Activated CD4-positive, alpha-beta T cell treated with anti-CD3 and anti-CD28 coated beads, Interleukin-2, amount 50 U/mL, for 48 hours (primary cell): ENCODE data around the gene GALNT13.

Experiments
- DNase-seq, 2 experiments: peaks; one replicate each; pipeline ENCODE4 v3.0.0-alpha.2; 2020

Gene GALNT13

DNA sequence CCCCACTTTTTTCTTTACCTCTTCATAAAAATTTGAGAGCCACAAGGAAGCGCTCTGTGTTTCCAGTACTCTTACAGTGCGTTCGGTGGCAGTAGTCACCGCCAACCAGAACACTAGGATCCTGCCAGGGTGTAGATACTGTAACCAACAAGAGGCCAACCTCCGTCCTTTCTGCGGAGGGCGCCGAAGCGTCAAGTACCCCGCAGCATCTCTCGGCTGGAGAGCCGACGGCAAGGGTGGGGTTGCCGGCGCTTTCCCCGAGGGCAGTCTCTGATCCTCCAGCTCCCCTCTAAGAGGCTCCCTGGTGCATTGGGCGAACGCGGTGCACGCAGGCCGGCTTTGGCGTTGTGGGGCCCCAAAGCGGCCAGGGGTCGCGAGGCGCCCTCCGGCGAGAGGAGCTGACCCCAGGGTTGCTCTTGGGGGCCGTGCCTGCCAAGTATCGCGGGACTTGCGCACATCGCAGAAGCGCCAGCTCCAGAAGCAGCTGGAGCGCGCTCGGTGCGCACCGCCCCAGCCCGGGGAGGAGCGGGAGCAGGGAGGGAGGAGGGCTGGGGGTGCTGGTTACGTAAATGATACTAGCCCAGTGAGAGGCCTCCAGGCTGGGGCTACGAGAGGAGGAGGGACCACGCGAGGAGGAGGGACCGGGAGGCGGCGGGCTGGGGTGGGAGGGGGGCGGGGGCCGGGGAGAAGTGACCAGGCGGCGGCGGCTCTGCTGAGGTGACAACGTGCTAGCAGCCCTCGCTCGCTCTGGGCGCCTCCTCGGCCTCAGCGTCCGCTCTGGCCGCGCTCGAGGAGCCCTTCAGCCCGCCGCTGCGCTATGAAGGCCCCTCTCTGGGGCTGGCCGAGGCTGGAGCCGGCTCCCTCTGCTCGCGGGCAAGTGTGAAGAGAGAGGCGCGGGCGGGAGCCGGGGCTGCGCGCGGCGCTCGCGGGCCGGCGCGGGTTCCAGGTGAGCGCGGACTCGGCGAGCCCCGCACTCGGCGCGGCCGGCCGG, at the start of gene GALNT13:
TSS of gene GALNT13 (plus strand) at position 692 of the 991 bp plus-strand sequence.
- no peak for DNase-seq

DNA sequence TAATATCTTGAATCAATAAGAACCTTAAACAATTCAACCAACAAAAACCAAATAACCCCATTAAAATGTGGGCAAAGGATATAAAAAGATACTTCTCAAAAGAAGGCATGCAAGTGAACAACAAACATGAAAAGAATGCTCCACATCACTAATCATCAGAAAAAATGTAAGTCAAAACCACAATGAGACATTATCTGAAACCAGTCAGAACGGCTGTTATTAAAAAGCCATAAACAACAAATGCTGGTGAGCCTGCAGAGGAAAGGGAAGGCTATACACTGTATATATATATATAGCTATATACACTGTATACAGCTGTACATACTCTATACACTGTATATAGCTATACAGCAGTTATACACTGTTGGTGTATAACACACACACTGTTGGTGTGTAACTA, 47.8 kb upstream of the GALNT13 start:
- no peak for DNase-seq

DNA sequence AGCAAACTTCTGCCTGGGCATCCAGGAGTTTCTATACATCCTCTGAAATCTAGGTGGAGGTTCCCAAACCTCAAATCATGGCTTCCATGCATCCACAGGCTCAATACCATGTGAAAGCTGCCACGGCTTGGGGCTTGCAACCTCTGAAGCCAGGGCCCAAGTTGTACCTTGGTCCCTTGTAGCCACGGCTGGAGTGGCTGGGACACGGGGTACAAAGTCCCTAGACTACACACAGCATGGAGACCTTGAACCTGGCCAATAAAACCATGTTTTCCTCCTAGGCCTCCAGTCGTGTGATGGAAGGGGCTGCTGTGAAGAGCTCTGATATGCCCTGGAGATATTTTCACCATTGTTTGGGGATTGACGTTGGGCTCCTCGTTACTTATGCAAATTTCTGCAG, 43.4 kb upstream of the GALNT13 start:
- no peak for DNase-seq

DNA sequence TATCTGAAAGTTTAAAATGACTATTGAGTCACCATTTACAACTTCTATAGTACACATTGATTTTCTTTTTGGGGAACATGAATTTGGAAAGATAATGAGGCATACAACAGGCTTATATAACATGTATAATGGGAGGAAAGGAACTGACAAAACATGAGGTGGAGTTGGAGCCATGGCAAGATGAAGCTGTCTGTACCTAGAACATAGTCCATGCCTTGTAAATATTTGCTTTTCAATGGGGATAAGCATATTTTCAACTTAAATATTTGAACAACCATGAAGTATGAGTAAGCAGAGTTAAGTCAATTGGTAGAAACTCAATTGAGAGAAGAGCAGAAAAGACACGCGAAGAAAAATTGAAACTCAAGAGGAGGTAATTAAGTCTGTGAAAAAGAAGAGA, 37.1 kb upstream of the GALNT13 start:
- no peak for DNase-seq

DNA sequence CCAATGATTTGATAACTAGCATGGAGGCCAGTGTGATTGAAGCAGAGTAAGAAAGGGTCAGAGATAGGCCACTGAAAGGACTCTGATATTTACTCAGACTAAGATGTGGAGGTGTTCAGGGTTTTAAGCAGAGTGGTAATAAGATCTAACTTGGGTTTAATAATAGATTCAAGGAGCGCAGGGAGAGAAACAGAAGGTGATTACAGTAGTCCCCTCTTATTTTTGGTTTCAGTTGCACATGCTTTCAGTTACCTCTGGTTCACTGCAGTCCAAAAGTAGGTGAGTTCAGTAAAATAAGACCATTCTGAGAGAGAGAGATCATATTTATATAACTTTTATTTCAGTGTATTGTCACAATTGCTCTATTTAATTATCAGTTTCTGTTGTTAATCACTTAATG, 13.5 kb upstream of the GALNT13 start:
- DNase-seq: no peak

DNA sequence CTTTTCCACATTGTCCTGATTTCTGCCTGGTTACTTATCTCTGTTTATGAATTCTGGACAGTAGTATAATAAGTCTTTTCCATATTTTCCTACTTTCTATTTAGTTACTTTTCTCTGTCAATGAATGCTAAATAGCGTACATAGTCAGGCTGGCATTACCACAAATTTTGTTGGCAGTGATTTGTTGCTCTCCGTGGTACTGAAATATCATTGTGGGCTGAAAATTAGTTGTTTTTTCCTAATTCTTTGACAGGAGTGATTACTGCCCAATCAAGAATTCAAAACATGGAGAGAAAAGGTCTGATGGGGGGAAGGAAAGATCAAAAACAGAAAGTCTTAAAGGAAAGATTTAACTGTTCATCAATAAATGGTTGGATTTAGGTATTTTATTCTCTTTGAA, 7.7 kb upstream of the GALNT13 start:
- no peak for DNase-seq

DNA sequence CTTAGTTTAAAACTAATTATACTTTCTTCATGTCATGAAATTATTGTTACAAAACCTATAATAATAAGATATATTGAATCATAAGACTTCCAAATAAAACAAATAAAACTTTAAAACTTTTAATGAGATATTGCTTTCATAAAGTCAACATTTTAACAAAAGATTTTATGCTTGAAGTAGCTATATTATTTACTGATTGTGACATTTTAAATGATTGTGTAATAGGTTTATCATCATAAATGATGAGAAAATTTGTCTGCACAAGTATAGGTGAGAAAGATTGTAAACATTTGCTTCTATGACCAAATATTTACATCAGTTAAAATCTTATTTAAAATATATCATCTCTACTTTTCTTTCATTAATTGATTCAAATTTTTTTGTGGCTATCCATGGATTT, 5.1 kb upstream of the GALNT13 start:
- no peak for DNase-seq

DNA sequence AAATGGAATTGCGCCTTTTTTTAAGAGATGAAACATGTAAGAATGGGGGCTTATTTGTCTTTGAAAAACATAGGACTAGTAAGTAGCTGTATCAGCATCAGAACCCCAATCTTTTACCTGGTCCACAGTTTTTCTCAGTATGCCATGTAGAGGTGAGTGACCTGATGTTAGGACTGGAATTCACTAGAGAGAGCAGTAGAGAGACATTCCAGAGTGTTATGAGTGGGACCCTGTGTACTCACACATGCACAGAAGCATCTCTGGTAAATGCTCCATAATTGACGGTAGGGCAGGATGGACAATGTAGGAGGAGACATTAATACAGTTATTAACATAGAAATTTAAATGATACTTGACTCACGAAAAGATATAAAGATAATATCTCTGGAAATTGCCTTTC, 1.4 kb upstream of the GALNT13 start:
- no peak for DNase-seq

DNA sequence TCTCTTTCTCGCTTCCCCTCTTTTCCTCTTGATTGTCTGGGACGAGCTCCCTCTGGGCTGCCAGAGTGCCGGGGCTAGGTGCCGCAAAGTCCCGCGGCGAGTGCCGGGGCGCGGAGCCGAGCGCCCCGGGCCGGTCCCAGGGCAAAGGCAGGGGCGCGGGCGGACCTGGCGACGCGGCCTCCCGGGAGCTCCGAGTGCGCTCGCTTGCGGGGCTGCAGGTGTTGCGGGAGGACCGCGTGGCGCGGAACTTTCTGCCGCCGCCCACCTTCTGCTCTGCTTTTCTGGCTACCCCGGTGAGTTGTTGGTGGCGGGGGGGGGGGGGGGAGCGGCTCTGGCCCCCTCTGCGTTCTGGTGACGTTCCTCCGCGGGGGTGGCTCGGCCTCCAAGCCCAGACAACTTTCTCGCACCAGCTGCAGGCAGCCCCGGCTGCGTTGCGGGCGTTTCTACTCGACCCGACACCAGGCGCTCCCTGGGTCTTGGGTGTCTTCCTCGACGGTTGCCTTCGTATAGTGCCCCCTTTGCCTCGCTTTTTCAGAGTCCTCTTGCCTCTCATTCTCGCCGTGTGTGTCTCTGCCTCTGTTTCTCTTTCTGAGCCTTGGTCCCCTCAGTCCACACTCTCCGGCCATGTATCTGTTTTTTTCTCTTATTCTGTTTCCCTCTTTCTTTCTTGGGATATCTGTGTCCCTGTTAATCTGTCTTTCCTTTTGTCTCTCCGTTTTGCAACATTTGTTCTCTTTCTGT, 759 bp downstream of the GALNT13 start:
- DNase-seq: no peak

DNA sequence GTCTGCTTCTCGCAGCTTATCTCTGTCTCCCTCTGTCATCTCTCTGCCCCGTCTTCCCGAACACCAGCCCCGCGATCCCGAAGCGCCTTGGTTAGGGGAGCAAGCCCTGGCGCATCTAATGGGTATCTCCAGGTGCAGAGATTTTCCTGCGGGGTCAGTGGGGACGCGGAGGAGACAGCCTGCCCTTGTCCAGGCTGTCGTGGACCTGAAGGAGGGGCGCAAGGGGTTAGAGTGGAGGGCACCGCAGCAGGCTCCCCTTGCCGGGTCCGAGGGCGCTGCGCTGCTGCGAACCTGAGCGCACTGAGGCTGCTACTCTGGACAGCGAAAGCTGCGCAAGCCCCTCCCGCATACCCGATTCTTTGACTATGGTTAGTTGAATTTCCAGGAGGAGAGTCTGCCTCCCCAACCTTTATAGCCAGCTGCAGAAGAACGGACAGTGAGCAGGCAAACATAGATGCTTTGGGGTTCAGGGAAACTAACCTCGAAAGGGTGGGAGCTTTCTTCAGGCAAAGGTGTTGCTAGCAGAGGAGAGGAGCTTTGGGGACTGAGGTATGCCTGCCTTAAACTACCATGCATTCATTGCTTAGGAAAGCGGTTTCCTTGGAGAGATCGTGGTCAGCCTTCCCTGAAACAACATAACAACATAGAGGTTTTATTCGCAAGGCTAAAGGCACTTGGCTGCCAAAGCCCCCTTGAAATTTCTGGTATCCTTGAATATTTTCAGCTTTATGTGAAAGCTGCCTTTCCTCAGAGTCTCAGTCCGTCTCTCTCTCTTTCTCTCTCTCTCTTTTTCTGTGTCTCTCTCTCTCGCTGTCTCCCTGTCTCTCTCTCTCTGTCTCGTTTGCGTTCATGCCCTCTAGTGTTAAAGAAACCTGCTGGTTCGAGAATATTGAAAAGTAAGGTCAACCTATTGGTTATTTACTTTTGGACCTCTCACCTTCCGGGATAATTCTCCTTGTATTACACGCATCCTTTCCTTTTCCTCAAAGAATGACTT, 1.6 kb downstream of the GALNT13 start:
- DNase-seq: no peak

DNA sequence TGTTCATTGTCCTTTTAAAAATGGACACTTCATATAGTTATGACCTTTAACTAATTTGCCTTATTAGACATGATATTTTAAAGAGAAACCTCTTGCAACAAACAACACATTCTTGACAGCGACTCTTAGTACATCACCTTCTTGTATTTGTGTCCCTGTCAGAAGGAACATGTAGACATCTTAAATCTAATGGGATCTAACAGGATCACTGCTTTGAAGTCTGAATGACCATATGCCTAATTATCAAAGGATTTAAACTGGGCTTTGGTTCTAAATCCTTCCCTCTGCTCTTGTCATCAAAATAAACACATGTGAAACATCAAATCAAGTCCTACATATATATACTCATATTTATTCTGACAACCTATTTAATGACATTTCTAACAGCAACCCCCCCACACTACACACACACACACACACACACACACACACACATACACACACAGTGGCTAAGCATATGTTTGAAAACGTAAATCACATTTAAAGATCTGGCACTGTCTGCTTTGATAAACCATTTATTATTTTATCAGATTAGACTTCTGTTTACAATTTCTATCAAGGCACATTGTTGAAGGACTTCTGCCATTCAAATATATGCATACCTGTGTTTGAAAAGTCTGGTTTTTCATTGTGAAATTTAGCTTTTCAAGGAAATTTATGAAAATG, 4.2 kb downstream of the GALNT13 start:
- no peak for DNase-seq

DNA sequence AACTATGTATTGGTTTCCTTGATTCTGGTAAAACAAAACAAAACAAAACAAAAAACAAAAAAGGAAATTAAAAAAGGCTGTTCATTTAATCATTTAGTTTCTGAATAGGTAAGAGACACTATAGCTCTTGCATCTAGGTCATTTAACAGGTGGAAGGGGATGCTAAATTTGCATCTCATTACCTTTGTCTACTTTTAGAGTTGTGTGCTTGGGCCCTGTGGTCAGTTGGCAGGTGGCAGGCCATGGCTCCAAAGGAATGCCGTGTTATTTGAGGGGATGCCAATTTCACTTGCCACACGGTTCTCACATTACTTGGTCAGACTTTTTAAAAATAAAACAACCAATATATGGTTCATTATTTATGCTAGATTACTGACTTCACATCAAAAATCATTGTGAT, 9.2 kb downstream of the GALNT13 start:
- DNase-seq: no peak

DNA sequence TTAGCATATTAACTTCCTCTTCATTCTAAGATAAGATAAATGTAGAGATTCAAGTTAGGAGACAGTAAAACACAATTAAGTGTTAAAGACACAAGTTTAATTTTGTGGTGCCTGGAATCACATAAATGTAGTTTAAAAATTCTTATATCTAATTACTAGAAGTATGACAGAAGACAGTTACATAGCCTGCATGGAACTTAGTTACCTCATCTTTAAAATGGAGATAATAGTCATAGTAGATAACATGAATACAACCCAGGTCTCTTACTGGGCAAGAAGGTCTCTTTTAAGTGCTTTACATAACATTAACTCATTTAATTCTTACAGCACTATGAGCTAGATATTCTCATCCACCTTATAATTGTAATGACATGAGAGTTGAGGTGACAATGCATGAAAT, 15.1 kb downstream of the GALNT13 start:
- no peak for DNase-seq

DNA sequence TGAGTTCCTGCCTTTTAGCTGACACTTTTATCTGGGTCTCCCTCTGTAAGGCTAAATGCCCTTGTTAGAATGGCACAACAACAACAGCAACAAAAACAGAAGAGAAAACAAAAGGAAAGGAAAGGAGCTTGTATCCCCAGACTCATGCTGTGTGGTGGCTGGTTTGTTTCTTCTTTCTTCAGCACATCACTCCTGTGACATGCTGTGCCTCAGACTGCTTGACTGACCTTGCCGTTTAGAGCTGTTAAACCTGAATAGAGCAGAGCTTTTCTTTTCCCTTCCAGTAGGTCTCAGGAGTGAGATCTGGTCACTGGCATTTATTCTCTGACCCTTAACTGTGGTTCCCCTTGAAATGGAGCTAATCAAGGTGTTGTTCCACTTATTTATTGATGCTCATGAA, 18.9 kb downstream of the GALNT13 start:
- DNase-seq: no peak

DNA sequence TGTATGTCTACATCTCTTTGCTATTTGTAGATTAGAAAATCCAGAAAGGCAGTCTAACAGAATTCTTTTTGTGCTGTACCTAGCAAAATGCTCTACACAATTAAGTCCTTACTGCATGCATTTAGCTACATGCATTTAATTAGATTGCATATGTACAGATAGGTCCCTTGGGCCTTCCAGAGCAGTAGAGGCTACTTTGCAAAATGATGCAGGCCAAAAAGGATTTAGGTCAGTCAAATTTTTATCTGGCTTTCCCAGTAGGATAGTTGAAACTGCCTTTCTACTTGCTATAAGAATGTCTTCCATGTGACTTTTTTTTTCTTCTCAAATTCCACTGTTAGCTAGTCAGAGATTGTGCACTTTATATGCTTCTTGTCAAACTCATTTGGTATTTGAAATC, 19.3 kb downstream of the GALNT13 start:
- no peak for DNase-seq

DNA sequence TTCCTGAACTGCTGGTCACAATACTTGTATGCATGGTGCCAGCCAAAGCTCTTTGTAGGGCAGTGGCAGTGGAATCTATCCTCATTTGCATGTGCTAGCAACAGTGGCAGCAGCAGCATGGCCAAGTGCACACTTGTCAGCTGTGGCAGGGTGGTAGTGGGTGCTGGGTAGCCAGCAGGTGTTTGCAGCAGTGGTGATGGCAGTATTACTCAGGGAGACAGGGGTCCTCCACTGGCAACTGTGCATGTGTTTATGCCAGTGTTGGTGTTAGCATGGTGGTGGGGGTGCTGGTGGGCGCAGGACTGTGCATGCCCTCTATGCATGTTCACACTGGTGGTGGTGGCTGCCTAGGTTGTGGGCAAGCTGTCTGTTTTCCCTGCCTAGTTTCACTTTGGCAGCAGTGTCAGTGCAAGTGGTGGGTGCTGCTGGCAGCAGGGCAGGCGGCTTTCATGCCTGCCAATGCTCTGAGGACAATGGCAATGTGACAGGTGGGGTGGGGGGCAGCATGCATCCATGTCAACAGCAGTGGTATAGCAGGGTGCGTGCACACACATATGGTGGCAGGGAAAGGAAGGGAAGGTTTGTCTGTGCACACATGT, 41.2 kb downstream of the GALNT13 start:
- no peak for DNase-seq

DNA sequence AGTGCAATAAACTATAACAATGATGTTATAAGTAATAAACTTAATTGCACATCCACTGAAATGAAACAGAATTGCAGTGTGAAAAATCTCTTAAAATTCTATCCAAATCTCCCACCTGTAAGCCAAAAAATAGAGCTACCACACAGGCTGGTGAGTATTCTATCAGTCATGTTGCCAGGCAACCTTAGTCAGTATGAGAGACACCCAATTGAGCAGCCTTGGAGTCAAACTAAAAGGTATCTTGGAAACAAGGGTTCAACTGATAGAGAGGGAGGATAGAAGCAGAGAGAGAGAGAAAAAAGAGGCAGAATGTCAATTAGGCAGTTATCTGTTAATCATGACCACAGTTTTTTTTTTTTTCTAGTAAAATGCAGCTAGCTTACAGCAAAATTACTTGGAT, 45.8 kb downstream of the GALNT13 start:
- no peak for DNase-seq

DNA sequence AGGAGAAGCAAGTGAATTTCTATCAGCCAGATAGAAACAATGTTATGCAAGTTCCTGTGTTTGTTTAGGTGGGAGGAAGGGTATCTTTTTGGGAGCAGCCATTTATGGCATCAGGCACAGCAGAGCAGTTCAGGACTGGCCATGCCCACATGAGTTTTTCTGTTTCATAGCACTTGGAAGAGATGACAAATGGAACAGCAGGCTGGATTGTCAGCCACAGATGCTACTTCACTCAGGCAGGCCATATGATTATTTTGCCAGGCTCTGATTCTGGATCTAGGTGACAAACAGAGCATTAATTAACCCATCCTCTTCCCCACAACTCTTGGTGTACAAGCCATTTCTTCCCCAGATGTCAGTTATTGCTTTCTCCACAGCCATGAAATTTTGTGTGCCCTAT, 63.8 kb downstream of the GALNT13 start:
- no peak for DNase-seq

DNA sequence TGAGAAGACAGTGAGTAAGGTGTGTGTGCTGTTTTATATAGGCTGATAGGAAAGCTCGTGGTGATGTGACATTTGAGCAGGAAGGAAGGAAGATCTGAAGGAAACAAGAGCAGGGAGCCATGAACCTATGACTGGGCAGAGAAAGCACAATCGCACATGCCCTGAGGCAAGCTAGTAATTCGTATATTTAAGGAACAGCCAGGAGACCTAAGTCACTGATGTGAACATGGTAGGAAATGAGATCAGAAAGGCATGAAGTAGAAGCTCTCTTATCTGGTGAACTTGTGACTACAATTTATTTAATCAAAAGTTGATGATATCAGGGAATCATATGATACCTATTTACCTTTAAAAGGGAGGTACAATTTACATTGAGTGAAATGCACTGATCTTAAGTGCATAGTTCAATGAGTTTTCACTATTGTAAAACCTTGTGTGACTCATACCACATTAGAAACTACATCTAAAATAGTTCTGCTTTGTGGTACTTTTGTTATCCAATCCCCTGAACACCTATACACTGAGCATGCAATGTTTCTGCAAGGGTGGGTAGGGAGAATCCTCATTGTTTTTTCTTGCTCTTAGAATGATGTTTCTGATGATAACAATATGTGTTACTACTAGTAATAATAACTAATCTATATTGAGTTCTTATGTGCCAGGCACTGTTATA, 67.5 kb downstream of the GALNT13 start:
- no peak for DNase-seq

DNA sequence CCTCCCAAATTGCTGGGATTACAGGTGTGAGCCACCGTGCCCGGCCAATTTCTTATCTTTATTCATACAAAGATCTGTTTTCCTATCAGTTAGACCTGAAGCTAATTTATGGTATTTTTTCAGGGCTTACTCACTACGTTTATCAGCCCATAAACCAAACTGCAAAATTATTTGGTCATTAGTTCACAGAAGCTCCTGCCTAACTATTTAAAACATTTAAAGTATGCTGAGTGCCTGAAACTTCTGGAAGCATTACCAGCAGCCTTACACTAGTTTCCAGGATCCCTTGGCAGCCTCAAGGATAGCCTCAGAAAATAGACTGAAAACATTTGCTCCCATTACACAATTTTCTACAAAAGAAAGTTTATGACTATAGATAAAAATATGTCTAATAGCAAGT, 68.8 kb downstream of the GALNT13 start:
- no peak for DNase-seq

DNA sequence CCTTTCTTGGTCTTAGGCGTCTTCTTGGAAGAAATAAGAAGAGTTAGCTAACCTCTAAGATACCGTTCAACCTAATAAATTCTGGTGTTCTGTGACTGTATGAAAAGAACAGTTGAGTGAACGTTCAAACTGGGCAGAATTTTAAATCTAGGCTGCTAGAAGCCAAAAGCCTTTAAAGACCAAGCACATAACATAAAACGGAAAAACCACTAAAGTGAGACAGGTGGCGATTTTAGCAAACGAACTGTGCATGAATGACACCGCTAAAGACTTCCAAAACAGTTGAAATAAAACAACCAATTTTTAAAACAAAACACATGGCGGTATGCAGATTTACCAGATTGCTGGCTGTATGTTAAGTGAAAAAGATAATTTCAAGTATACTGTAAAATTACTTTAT, 73.1 kb downstream of the GALNT13 start:
- no peak for DNase-seq
